Measurements from ENCODE around the gene SUGCT. TPM values are rescaled to one million over a fixed set of nuclear protein-coding genes. Genes with fewer than 3 reads are reported as not detected.

Gene SUGCT
- total and polyA plus RNA-seq, 9 of the 15 experiments (the other 6 are each of a cell fraction or from before 2014, with no cell fraction given): 0.58 to 2.5 (median 1.4) TPM

GRCh38 chr7:40134428-40135316, at the start of gene SUGCT, which contains the start of gene MPLKIP (continued):
- TF ChIP-seq ZNF431 (CRISPR knock-in tag; IDR thresholded peaks at IDR 0.05) (peak; percentile 70; the same call in 1 of the 2 replicates), HMGXB4 (CRISPR knock-in tag; IDR thresholded peaks at IDR 0.05) (peak; percentile 67), CREB1 (IDR thresholded peaks at IDR 0.05) (0 out of 2 replicates have a peak, but pooled peaks have one; percentile 21), CREB1 (CRISPR knock-in tag; IDR thresholded peaks at IDR 0.05) (peak; percentile 59; the same call in 1 of the 2 replicates), HLTF (IDR thresholded peaks at IDR 0.05) (peak; percentile 50; the same call in 1 of the 2 replicates), NRF1 (conservative IDR thresholded peaks at IDR 0.05 in 1 of 2, IDR thresholded peaks at IDR 0.05 in 1 of 2) (peak in 1 of 2 experiments; percentile 40; a peak in 2 of 4 replicates), ZNF224 (CRISPR knock-in tag; IDR thresholded peaks at IDR 0.05) (no peak), MEF2A (IDR thresholded peaks at IDR 0.05; ENCODE audit: control insufficient read depth, low read depth, low read length) (peak; percentile 34; the same call in 1 of the 2 replicates), RERE (CRISPR knock-in tag; IDR thresholded peaks at IDR 0.05; ENCODE audit: borderline replicate concordance) (no peak), SRSF1 (IDR thresholded peaks at IDR 0.05; ENCODE audit: low read depth, low read length) (no peak), ZNF232 (CRISPR knock-in tag; IDR thresholded peaks at IDR 0.05) (no peak), GABPA (tag; conservative IDR thresholded peaks at IDR 0.05; ENCODE audit: low read depth) (peak; percentile 98), SMAD1 (IDR thresholded peaks at IDR 0.05; ENCODE audit: low read depth, low read length, partially characterized antibody) (peak; percentile 63), TEAD1 (CRISPR knock-in tag; IDR thresholded peaks at IDR 0.05) (0 out of 4 replicates have a peak, but pooled peaks of 1 of the 2 experiments have one; percentile 7), ELF2 (CRISPR knock-in tag; IDR thresholded peaks at IDR 0.05) (no peak), GATA2 (CRISPR knock-in tag; IDR thresholded peaks at IDR 0.05) (no peak), BACH1 (tag; IDR thresholded peaks at IDR 0.05) (no peak), SREBF2 (CRISPR knock-in tag; IDR thresholded peaks at IDR 0.05) (no peak), GTF2F1 (IDR thresholded peaks at IDR 0.05; ENCODE audit: low read depth, low read length) (peak; percentile 31; the same call in 1 of the 2 replicates)
- TF ChIP-seq, protein P1, sequence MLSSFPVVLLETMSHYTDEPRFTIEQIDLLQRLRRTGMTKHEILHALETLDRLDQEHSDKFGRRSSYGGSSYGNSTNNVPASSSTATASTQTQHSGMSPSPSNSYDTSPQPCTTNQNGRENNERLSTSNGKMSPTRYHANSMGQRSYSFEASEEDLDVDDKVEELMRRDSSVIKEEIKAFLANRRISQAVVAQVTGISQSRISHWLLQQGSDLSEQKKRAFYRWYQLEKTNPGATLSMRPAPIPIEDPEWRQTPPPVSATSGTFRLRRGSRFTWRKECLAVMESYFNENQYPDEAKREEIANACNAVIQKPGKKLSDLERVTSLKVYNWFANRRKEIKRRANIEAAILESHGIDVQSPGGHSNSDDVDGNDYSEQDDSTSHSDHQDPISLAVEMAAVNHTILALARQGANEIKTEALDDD (IDR thresholded peaks at IDR 0.05): peak; percentile 72

Measured in K562 (cell line).